ENCODE data around the gene SLC22A31.

Gene SLC22A31

DNA sequence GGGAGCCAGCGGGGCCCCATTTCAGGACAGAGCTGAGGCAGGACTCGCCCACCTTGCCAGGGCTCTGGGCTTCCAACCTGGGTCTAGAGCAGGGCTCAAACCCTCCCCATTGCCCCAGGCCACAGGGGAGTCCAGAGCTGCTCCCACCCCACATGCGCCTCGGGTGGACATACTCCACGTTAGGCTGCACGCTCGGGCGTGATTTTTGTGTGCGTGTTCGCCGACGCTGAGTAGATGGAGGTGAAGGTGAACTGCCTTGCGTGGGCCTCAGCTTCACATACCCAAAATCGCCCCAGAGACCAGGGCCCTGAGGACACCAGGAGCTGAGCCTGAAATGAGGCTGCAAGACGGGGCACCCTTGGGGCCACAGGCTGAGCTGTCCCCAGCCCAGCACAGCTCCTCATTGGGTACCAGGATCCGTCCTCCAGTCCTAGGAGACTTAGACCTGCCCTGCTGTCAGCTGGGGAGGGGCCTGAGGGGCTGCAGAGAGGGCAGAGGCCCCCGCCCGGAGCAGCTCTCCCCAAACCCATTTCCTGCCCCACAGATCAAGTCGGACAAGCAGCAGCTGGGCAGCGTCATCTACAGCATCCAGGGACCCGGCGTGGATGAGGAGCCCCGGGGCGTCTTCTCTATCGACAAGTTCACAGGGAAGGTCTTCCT is 20.6 kb downstream of the SLC22A31 start:
- TF ChIP-seq, protein P1, sequence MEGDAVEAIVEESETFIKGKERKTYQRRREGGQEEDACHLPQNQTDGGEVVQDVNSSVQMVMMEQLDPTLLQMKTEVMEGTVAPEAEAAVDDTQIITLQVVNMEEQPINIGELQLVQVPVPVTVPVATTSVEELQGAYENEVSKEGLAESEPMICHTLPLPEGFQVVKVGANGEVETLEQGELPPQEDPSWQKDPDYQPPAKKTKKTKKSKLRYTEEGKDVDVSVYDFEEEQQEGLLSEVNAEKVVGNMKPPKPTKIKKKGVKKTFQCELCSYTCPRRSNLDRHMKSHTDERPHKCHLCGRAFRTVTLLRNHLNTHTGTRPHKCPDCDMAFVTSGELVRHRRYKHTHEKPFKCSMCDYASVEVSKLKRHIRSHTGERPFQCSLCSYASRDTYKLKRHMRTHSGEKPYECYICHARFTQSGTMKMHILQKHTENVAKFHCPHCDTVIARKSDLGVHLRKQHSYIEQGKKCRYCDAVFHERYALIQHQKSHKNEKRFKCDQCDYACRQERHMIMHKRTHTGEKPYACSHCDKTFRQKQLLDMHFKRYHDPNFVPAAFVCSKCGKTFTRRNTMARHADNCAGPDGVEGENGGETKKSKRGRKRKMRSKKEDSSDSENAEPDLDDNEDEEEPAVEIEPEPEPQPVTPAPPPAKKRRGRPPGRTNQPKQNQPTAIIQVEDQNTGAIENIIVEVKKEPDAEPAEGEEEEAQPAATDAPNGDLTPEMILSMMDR (IDR thresholded peaks at IDR 0.05; ENCODE audit: low read length), result no peak
- Histone ChIP-seq H3K4me1 (ENCODE audit: insufficient read depth, low read length, severe bottlenecking) (no peaks in the 10 kb centered on the region), H3K4me2 (ENCODE audit: low read length) (no peak overlapping the region), H3K36me3 (ENCODE audit: insufficient read depth, low read length) (no peaks in the 10 kb centered on the region), H4K20me1 (ENCODE audit: insufficient read depth, low read length) (no peaks in the 10 kb centered on the region), H3K9ac (ENCODE audit: low read length) (no peak overlapping the region), H2AFZ (ENCODE audit: low read length) (no peak overlapping the region), H3K79me2 (ENCODE audit: insufficient read depth, low read length) (no peaks in the 10 kb centered on the region), H3F3A (ENCODE audit: insufficient read depth, low read length) (no peaks in the 10 kb centered on the region), H3K4me3 (ENCODE audit: low read depth, low read length, poor library complexity, severe bottlenecking) (no peak overlapping the region), H3K9me3 (ENCODE audit: low read length) (no peaks in the 10 kb centered on the region), H3K27ac (ENCODE audit: low read depth, low read length, poor library complexity, severe bottlenecking) (no peak overlapping the region), H3K9me2 (ENCODE audit: low read depth, low read length) (no peaks in the 10 kb centered on the region), H3K27me3 (ENCODE audit: insufficient read depth, low read length) (peaks cover 3% of the 10 kb centered on the region; the same call in 1 of the 2 replicates)

DNA sequence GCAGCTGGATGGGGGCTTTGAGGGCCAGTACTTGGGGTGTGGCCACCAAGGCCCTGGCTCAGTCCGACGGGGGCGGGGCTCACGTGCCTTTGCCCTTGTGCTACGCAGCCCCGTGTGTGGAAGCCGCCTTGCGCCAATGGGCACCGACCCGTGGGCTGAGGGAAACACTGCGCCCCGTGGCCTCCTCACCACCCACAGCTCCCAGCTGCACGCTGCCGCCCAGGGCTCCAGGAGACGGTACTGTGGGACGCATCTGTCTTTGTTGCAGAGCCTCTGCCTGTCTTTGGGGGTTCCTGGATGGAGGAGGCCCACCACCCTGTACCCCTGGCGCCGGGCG is 21.2 kb downstream of the SLC22A31 start:
- Histone ChIP-seq H3K36me3 (ENCODE audit: insufficient read depth, low read length) (no peaks in the 10 kb centered on the region), H3K79me2 (ENCODE audit: insufficient read depth, low read length) (no peaks in the 10 kb centered on the region), H3K9me2 (ENCODE audit: low read depth, low read length) (no peaks in the 10 kb centered on the region), H3K9me3 (ENCODE audit: low read length) (no peaks in the 10 kb centered on the region), H3K27me3 (ENCODE audit: insufficient read depth, low read length) (peaks cover 3% of the 10 kb centered on the region; the same call in 1 of the 2 replicates), H3K27ac (ENCODE audit: low read depth, low read length, poor library complexity, severe bottlenecking) (no peak overlapping the region), H4K20me1 (ENCODE audit: insufficient read depth, low read length) (no peaks in the 10 kb centered on the region), H3K4me2 (ENCODE audit: low read length) (no peak overlapping the region), H2AFZ (ENCODE audit: low read length) (no peak overlapping the region), H3K4me1 (ENCODE audit: insufficient read depth, low read length, severe bottlenecking) (no peaks in the 10 kb centered on the region), H3K9ac (ENCODE audit: low read length) (no peak overlapping the region), H3F3A (ENCODE audit: insufficient read depth, low read length) (no peaks in the 10 kb centered on the region), H3K4me3 (ENCODE audit: low read depth, low read length, poor library complexity, severe bottlenecking) (no peak overlapping the region)
- TF ChIP-seq, protein P1 (IDR thresholded peaks at IDR 0.05; ENCODE audit: low read length), result no peak
- no peak for TF ChIP-seq EZH2 (IDR thresholded peaks at IDR 0.05; ENCODE audit: borderline replicate concordance, low read length)

- Histone ChIP-seq H3K27ac (ENCODE audit: low read depth, low read length, poor library complexity, severe bottlenecking) (no peak overlapping the region), H2AFZ (ENCODE audit: low read length) (no peak overlapping the region), H3K9me2 (ENCODE audit: low read depth, low read length) (no peaks in the 10 kb centered on the region), H3K79me2 (ENCODE audit: insufficient read depth, low read length) (no peaks in the 10 kb centered on the region), H3K4me1 (ENCODE audit: insufficient read depth, low read length, severe bottlenecking) (no peaks in the 10 kb centered on the region), H3K4me3 (ENCODE audit: low read depth, low read length, poor library complexity, severe bottlenecking) (no peak overlapping the region), H3K27me3 (ENCODE audit: insufficient read depth, low read length) (peaks cover 3% of the 10 kb centered on the region; the same call in 1 of the 2 replicates), H3K9ac (ENCODE audit: low read length) (no peak overlapping the region), H3K36me3 (ENCODE audit: insufficient read depth, low read length) (no peaks in the 10 kb centered on the region), H3F3A (ENCODE audit: insufficient read depth, low read length) (no peaks in the 10 kb centered on the region), H3K9me3 (ENCODE audit: low read length) (no peaks in the 10 kb centered on the region), H4K20me1 (ENCODE audit: insufficient read depth, low read length) (no peaks in the 10 kb centered on the region), H3K4me2 (ENCODE audit: low read length) (no peak overlapping the region)
- no peak for TF ChIP-seq EZH2 (IDR thresholded peaks at IDR 0.05; ENCODE audit: borderline replicate concordance, low read length)
- TF ChIP-seq, protein P1 (IDR thresholded peaks at IDR 0.05; ENCODE audit: low read length), result no peak
Measured at GRCh38 chr16:89178453-89179147, 21.7 kb downstream of the SLC22A31 start.

Data from OCI-LY1 (cell line).